Hematopoietic multipotent progenitor cell treated with erythropoietin and hydrocortisone succinate and interleukin-3 and kit ligand, for 8 days (in vitro differentiated cells): ENCODE results near the gene ENTPD1.

Experiments used
- DNase-seq: peaks from one replicate; pipeline ENCODE4 v3.0.0-alpha.2; 2015

The ENTPD1 gene

DNA sequence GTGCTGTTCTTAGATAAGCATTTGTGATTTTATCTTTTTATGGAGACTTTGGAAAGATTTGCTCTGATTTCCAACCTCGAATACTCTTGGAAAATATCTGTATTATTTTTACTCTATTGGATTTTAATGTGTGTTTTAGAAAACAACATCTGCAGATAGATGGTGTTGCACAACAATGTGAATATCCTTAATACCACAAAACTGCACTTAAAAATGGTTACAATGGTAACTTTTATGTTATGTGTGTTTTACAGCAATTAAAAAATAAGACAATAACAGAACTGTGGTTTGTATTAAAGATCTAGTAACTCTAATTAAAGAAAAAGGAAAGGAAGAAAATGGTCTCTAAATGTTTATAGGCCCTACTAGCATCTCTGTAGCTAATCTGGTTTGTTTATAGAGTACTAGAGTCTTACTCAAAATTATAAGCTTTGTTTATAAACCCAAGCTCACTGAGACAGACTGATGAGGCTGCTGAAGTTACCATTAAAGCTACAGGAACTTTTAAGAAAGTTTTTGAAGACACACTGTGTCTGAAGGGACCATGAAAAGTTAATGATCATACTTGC is 77.2 kb downstream of the ENTPD1 start:
- DNase-seq = no peak

GRCh38 chr10:95834406-95834805 is 78.4 kb downstream of the ENTPD1 start:
- no peak for DNase-seq

- no peak for DNase-seq
Measured at GRCh38 chr10:95835149-95835860, 79.3 kb downstream of the ENTPD1 start.

DNA sequence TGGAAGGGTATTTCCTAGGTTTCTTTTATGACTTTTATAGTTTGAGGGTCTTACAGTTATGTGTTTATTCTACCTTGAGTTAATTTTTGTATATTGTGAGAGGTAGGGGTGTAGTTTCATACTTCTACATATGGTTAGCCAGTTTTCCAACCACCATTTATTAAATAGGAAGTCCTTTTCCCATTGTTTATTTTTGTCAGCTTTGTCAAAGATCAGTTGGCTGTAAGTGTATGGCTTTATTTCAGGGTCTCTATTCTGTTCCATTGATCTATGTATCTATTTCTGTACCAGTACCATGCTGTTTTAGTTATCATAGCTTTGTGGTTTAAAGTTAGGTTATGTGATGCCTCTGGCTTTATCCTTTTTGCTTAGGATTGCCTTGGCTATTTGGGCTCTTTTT is 79.9 kb downstream of the ENTPD1 start:
- no peak for DNase-seq

GRCh38 chr10:95836610-95837355 is 80.8 kb downstream of the ENTPD1 start:
- DNase-seq = no peak

DNA sequence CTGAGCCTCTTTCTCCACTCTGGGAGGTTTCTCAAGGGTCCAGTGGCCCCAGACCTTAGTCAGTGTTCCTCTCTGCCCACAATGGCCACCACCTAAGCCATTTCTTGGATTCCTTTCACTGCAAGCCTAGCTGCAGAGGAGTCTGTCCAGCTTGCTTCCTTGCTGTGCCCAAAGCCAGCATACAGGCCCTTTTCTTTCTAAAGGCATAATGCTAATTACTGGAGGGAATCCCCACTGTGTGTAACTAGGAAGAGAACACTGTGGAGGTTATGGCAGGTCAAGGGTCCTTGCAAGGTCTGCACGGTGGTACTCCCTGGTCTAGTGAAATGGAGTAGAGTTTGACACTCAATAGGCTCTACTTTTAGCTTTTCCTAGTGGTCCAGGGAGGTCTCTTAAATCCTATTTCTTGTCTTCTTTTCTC is 81.4 kb downstream of the ENTPD1 start:
- no peak for DNase-seq

DNA sequence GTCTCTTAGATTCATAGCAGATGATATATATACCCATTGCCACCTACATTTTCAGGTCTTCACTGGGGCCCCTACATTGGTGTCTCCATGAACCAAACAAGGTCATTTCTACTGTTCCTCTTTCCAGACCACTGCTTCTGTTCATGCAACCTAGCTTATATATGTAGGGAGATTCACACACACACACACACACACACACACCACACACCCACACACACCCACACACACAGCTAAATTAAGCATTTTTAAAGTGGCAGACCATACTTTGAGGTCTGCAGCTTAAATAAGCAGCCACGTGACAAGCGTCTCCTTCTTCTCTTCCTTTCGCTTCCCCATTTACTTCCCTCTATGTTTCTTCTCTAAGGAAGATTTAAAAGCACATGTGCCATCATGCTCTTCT is 81.8 kb downstream of the ENTPD1 start:
- DNase-seq = no peak

- no peak for DNase-seq
Measured at GRCh38 chr10:95840121-95840520, 84.2 kb downstream of the ENTPD1 start.

- no peak for DNase-seq
Measured at GRCh38 chr10:95840681-95841080, 84.7 kb downstream of the ENTPD1 start.

- peak; percentile 83 for DNase-seq
Measured at GRCh38 chr10:95841661-95842498, 85.9 kb downstream of the ENTPD1 start.

GRCh38 chr10:95845411-95845810 is 89.4 kb downstream of the ENTPD1 start:
- no peak for DNase-seq

DNA sequence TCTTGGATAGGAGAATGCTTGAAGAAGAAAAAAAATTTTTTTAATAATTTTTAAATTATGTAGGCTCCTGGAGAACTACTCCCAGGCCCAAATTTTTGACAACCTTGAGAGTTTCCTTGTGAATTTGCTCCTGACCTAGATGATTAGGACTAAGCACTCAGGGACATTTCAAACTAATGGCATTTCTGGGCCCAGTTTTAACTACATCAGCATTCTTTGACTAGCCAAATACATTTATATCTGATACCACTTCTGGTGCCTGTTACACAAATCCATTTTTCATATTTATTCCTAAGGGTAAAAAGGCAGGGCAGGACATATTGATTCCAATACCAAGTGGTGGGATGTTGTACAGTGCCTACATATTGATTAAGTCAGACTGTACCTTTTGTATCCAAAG is 91.0 kb downstream of the ENTPD1 start:
- DNase-seq = no peak

DNA sequence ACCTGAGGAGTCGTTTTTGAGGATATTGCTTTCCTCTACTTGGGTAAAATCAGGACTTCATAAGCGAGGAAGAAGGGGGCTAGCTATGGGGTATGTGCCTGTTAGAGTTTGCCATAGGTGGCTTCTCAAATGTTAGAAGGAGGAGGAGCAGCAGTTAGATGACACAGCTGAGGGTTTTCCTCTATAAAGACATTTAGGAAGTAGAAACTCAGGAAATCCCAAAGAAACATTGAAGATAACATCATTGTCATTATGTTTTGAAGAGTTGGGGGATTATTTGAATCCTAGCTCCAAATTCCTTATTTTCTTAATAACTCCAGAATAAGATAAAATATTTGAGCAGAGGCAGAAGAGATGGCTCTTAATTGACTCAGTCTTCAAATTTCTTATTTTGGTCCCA is 92.9 kb downstream of the ENTPD1 start:
- no peak for DNase-seq

DNA sequence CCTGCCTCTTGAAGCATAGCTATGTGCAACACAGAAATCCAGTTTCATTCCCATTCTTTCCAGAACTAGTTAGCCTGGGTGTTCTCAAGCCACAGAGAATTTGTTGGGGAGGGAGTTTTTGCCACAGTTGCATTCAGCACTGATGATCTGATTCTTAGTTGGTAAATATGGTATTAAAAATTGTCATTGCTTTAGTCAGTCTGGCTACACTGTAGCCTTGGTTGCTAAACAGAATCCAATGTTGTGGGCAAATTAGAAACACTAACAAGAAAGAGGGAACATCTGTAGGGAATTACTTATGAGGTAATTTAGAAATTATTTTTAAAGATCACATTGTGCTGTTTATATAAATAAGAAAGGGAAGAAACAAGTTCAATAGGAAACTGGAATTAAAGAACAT is 94.8 kb downstream of the ENTPD1 start:
- DNase-seq = no peak

DNA sequence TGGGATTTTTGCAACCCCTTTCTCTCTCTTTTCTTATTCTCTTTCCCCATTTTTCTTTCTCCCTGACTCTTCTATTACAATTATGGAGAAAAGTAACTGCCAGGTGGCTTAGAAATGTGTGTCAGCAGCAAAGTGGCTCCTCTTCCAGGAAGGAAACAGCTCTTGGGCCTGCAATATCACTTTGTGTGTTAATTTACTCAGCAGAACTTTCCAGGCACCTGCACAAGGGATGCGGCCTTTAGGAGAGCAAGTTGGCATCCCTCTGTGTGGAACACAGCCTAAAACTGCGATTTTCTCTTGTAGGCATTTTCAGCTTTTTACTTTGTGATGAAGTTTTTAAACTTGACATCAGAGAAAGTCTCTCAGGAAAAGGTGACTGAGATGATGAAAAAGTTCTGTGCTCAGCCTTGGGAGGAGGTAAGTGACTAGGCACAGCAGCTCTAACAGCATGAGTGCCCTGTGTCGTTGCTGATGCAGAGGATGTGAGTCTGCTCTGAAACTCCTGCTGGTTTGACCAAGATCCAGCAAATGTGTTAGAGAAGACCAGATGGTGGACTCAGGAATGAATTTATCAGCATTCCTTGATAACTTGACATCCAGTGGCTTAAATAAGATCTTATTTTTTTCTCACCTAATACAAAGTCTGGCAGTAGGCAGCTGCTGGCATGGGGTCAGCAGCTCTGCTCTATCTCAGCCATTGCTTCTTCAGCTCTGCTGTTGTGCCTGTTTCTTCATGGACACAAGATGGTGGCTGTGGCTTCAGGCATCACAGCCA is 104.4 kb downstream of the ENTPD1 start:
- DNase-seq = no peak

DNA sequence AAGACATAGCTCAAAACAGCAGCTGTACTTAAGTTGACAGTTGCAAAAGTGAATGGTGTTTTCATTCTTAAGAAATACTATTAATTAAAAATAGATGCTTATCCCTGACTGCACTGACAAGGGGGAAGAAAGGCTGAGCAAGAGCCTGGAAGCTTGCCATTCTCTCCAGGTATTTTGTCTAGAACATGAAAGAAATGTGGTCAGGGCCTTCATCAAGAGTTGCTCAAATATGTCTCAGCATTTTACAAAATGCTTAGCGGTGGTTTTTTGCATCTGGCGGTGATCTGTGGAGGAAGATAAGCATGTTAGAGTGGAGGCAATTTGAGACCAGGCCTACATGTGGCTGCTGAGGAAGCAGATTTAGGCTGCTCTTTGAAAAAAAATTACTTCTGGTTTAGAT is 105.4 kb downstream of the ENTPD1 start:
- DNase-seq = no peak

DNA sequence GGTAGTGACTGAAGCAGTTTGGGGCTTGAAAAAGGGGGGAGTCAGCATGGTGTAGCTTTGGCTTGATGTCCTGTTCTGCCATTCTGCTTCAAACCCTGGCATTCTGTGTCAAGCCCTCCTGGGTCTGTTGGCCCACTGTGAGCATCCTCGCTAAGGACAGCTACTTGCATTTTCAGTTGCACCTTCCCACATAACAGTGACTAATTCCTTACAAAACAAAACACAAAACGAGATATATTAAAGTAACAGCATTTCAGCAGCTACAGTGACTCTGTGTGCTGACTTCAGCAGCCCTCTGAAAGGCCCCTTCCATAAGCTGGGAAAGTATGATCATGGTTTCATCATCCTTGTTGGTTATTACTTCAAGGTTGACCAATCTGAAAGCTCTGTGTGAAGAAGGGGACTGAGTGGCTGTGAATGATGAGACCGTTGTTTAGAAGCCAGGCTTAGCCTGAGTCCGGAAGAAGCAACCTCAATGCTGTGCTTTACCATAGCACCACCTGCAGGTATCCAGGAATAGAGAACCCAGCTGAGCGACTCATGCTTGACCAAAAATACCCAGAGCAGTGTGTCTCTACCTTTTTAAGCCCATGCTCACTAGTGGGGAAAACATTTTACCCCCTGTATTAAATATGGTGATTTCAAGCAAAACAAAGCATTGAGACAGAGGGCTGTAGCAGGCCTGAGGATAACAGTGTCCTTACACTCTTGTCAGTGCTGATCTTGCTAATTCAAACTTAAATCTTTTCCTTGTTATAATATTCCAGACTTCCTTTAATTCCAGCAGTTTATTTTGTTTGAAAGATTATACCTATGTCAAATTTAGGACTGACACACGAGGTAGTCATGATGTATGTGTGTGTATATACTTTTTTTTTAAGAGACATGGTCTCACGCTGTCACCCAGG is 109.2 kb downstream of the ENTPD1 start:
- DNase-seq = peak; percentile 54

DNA sequence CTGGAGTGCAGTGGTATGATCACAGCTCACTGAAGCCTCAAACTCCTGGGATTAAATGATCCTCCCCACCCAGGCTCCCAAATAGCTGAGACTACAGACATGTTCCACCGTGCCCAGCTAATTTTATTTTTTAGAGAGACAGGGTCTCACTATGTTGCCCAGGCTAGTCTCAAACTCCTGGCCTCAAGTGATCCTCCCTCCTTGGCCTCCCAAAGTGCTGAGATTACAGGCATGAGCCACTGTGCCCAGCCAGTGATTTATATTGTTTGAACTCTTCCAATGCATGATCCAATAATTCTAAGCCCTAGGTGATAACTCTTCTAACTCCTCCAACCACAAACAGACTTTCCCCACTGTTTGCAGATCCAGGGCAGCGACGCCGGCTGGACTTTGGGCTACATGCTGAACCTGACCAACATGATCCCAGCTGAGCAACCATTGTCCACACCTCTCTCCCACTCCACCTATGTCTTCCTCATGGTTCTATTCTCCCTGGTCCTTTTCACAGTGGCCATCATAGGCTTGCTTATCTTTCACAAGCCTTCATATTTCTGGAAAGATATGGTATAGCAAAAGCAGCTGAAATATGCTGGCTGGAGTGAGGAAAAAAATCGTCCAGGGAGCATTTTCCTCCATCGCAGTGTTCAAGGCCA is 110.0 kb downstream of the ENTPD1 start:
- DNase-seq = no peak

DNA sequence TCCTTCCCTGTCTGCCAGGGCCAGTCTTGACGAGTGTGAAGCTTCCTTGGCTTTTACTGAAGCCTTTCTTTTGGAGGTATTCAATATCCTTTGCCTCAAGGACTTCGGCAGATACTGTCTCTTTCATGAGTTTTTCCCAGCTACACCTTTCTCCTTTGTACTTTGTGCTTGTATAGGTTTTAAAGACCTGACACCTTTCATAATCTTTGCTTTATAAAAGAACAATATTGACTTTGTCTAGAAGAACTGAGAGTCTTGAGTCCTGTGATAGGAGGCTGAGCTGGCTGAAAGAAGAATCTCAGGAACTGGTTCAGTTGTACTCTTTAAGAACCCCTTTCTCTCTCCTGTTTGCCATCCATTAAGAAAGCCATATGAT is 110.5 kb downstream of the ENTPD1 start:
- no peak for DNase-seq

DNA sequence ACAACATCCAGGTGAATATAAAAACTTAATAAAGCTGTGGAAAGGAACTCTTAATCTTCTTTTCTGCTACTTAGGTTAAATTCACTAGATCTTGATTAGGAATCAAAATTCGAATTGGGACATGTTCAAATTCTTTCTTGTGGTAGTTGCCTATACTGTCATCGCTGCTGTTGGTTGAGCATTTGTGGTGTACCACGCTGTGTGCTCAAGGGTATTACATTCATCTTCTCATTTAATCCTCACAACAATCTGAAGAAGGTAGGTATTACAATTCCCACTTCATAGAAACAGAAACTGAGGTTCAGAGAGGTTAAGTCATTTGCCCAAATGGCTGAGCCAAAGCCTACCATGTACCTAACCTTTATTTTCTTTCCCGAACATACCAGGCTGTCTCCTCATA is 111.9 kb downstream of the ENTPD1 start:
- DNase-seq = no peak

GRCh38 chr10:95872158-95872711 is 116.3 kb downstream of the ENTPD1 start:
- DNase-seq = no peak
